ENCODE data around the gene ASXL2. TPM values are rescaled to one million over a fixed set of nuclear protein-coding genes. Genes with fewer than 3 reads are reported as not detected.

ASXL2 gene
- total RNA-seq, 1 experiment from 2014 or later = 35.7 TPM

GRCh38 chr2:25692143-25692542, 186.1 kb downstream of the ASXL2 start:
- peaks cover 4% of the 10 kb centered on the region for H3K36me3 Mint-ChIP-seq (ENCODE audit: insufficient read depth, unreplicated experiment)
- no peak for DNase-seq
- H3K4me3 ChIP-seq (ENCODE audit: low read depth, low read length) = no peak overlapping the region
- H3K4me1 Mint-ChIP-seq (ENCODE audit: low read depth, unreplicated experiment) = no peaks in the 10 kb centered on the region
- intact Hi-C loops (cut with micrococcal nuclease; ENCODE audit: unreplicated experiment) = no loop called here
- no peaks in the 10 kb centered on the region for H3K36me3 ChIP-seq (ENCODE audit: control insufficient read depth, insufficient read depth, low read length)
- ChIA-PET CTCF (interaction anchor here (0.7 kb wide), 1 partner anchor 66 kb away, joined by 7 read pairs; no protein-coding TSS in a partner anchor), POLR2A (no interaction called here)
- peaks cover 9% of the 10 kb centered on the region; the same call in 1 of the 2 replicates for H3K4me1 ChIP-seq
- no peak for TF ChIP-seq CTCF (IDR thresholded peaks at IDR 0.05; ENCODE audit: insufficient read depth in 1 of 2, low read depth in 1 of 2, low read length in 1 of 2, severe bottlenecking in 1 of 2, unreplicated experiment in 1 of 2)
- H3K27me3 Mint-ChIP-seq (ENCODE audit: insufficient read depth, unreplicated experiment) = no peaks in the 10 kb centered on the region
- H3K4me3 Mint-ChIP-seq (ENCODE audit: unreplicated experiment) = no peak overlapping the region
- BruUV-seq (replicated peaks) = no TSS peak
- H3K9me3 Mint-ChIP-seq (ENCODE audit: unreplicated experiment) = no peaks in the 10 kb centered on the region
- no peaks in the 10 kb centered on the region for H3K9me3 ChIP-seq
- H3K27ac Mint-ChIP-seq (ENCODE audit: unreplicated experiment) = no peak overlapping the region
- no peaks in the 10 kb centered on the region; the same call in 1 of the 2 replicates for H3K27me3 ChIP-seq (replicated peaks; ENCODE audit: control insufficient read depth, insufficient read depth, low read length)

GRCh38 chr2:25690058-25690457, 188.2 kb downstream of the ASXL2 start:
- Histone ChIP-seq H3K9me3 (no peaks in the 10 kb centered on the region), H3K4me3 (ENCODE audit: low read depth, low read length) (no peak overlapping the region), H3K36me3 (ENCODE audit: control insufficient read depth, insufficient read depth, low read length) (no peaks in the 10 kb centered on the region), H3K4me1 (peaks cover 19% of the 10 kb centered on the region), H3K27me3 (replicated peaks; ENCODE audit: control insufficient read depth, insufficient read depth, low read length) (no peaks in the 10 kb centered on the region; the same call in 1 of the 2 replicates)
- no peak for TF ChIP-seq CTCF (IDR thresholded peaks at IDR 0.05; ENCODE audit: insufficient read depth in 1 of 2, low read depth in 1 of 2, low read length in 1 of 2, severe bottlenecking in 1 of 2, unreplicated experiment in 1 of 2)
- Mint-ChIP-seq H3K9me3 (ENCODE audit: unreplicated experiment) (no peaks in the 10 kb centered on the region), H3K36me3 (ENCODE audit: insufficient read depth, unreplicated experiment) (peaks cover 4% of the 10 kb centered on the region), H3K4me1 (ENCODE audit: low read depth, unreplicated experiment) (peaks cover 9% of the 10 kb centered on the region), H3K27me3 (ENCODE audit: insufficient read depth, unreplicated experiment) (no peaks in the 10 kb centered on the region), H3K27ac (ENCODE audit: unreplicated experiment) (no peak overlapping the region), H3K4me3 (ENCODE audit: unreplicated experiment) (no peak overlapping the region)
- intact Hi-C loops (cut with micrococcal nuclease; ENCODE audit: unreplicated experiment) = no loop called here
- no TSS peak for BruUV-seq (replicated peaks)
- POLR2A ChIA-PET = no interaction called here
- CTCF ChIA-PET = interaction anchor here (0.6 to 1.5 kb wide), 2 partner anchors 82 to 555 kb away, joined by 3 to 4 read pairs; partner anchors contain the start of gene HADHB
- DNase-seq = peak; percentile 54 to 62

GRCh38 chr2:25688236-25688635, 190.1 kb downstream of the ASXL2 start:
- no peaks in the 10 kb centered on the region; the same call in 1 of the 2 replicates for H3K27me3 ChIP-seq (replicated peaks; ENCODE audit: control insufficient read depth, insufficient read depth, low read length)
- Mint-ChIP-seq H3K36me3 (ENCODE audit: insufficient read depth, unreplicated experiment) (no peaks in the 10 kb centered on the region), H3K4me1 (ENCODE audit: low read depth, unreplicated experiment) (peaks cover 9% of the 10 kb centered on the region), H3K27ac (ENCODE audit: unreplicated experiment) (no peak overlapping the region), H3K4me3 (ENCODE audit: unreplicated experiment) (no peak overlapping the region), H3K9me3 (ENCODE audit: unreplicated experiment) (no peaks in the 10 kb centered on the region), H3K27me3 (ENCODE audit: insufficient read depth, unreplicated experiment) (no peaks in the 10 kb centered on the region)
- peaks cover 19% of the 10 kb centered on the region for H3K4me1 ChIP-seq
- POLR2A ChIA-PET = no interaction called here
- BruUV-seq (replicated peaks) = no TSS peak
- TF ChIP-seq CTCF (IDR thresholded peaks at IDR 0.05; ENCODE audit: insufficient read depth in 1 of 2, low read depth in 1 of 2, low read length in 1 of 2, severe bottlenecking in 1 of 2, unreplicated experiment in 1 of 2) = no peak
- CTCF ChIA-PET = no interaction called here
- H3K36me3 ChIP-seq (ENCODE audit: control insufficient read depth, insufficient read depth, low read length) = no peaks in the 10 kb centered on the region
- H3K4me3 ChIP-seq (ENCODE audit: low read depth, low read length) = no peak overlapping the region
- DNase-seq = no peak
- intact Hi-C loops (cut with micrococcal nuclease; ENCODE audit: unreplicated experiment) = no loop called here
- H3K9me3 ChIP-seq = no peaks in the 10 kb centered on the region
